HG03060 (cell line): ENCODE data around the gene TSPAN18.

Experiments
- ATAC-seq: cut with Tn5 transposase; IDR thresholded peaks from one replicate; pipeline ENCODE4 v1.9.1; 2021; ENCODE audit warnings: low read depth, moderate number of reproducible peaks; ENCODE audit not compliant: unreplicated experiment

The TSPAN18 gene

DNA sequence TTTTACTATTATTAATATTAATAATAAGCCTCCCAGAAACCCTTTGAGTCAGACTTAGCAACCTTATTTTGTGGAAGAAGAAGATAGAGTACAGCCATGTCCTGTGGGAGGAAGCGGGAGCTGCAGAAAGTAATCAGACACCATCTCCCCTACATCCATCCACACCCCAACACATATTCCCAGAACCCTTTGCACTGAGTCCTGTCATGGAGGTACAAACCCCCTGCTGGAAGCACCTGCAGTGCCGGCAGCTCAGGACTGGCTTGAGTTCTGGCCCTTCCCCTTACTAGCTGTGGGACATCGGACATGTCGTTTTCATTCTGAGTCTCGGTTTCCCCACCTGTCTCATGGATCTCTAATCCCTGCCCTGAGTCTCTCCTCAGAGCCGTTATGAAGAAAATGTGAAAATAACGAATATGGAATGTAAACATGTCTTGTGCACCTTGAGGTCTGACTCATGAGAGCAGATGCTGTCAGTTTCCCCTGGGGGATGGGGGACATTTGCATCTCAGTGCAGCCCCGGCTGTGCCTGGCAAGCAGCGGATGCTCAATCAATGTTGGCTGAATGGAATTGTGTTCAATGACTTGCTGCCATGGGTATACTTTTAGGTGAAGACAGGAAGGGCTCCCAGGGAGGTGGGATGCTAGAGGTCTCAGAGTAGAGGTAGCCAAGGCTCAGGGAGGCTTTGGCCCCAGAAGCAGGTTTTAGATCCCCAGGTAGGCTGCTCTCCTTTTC lies 178.5 kb downstream of the TSPAN18 start:
- ATAC-seq: no peak

DNA sequence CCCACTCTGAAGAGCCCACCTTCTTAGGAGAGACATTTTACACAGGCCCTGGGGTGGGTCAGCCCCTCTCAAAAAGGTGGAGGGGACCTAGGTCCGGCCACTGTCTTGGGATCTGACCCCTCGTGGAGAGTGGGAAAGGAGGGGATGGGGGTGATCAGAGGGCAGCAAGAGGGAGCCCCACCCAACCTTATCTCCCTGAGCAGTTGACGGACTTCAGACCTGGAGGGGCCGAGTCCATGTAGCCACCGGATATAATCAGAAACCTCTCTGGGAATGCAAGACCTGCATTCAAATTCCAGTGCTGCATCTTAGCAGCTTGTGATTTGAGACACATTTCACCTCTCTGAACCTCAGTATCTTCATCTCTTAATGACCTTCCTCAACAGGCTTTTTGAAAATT lies 179.9 kb downstream of the TSPAN18 start:
- ATAC-seq: no peak

GRCh38 chr11:44909557-44909956 lies 182.8 kb downstream of the TSPAN18 start:
- ATAC-seq: no peak

- ATAC-seq: no peak
Observed at GRCh38 chr11:44910591-44910990, 183.8 kb downstream of the TSPAN18 start.

DNA sequence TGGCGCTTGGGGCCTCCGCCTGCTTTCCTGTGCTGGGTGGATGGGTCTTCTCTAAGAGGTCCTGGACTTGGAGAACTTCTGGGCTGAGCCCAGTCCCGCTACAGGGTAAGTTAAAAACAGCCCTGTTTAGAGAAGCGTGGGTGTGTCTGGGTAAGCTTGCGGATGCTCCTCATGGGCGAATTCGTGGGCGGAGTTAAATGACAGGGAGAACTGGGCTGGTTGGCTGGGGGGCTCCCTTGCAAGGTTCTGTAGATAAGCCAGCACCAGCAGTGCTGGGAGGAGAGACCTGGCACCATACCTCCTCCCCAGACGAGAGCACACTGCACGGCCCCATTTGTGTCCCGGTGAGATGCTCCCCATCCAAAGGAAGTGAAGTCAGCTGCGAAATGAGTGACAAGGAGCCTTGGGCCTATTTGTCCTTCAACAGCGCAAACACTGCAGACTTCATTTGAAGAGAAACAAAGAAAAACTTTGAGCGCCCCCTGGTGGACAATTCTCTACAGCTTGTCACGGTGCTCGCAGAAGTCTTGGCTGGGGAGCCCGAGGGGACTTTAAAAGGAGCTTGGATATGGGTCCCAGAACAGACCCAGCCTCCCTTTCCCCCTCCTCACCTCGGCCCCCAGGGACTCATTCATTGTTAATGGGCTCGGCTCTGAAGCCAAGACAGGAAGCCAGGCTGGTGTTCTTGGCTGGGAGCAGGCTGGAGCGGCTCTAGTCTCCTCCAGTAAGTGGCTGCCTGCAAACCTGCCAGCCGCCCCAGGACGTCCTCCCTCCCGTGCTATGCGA lies 184.5 kb downstream of the TSPAN18 start:
- ATAC-seq: no peak

- ATAC-seq: no peak
Observed at GRCh38 chr11:44912270-44912987, 185.7 kb downstream of the TSPAN18 start.

DNA sequence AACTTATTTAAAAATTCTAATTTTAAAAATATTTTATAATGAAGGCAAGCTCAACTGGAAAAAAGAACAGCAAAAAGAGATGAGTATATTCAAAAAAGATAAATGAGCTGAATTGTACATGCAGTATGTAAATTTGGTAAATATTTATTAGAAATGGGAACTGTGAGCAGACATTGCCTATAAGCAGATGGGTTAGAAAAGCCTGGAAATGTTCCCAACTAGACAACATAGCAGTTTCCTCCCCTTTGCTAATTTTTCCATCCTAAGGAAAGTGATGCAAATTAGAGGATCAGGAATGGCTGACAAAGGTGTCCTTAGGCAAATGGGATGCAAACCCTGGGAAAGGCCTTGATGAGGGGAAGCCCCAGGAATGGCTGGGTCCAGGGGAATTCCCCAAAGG lies 186.7 kb downstream of the TSPAN18 start:
- ATAC-seq: no peak

DNA sequence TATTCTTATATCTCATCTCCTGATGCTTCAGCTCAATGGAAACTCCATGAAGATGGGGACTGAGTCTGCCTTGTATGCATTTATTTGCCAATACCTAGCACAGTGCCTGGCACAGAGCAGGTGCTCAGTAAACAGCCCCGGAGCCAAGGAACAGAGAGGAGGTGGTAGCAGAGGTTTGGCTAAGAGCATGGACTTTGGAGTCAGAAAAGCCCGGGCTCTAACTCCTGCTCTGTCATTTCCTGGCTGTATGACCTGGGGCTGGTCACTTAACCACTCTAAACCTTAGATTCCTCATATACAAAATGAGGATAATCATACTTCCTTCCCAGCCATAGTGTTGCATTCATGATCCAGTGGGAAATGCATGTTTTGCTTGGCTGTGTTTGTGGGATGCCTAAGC lies 187.3 kb downstream of the TSPAN18 start:
- ATAC-seq: no peak

GRCh38 chr11:44915004-44915403 lies 188.2 kb downstream of the TSPAN18 start:
- no peak for ATAC-seq

GRCh38 chr11:44915621-44916020 lies 188.9 kb downstream of the TSPAN18 start:
- ATAC-seq: no peak

- no peak for ATAC-seq
Observed at GRCh38 chr11:44916331-44916730, 189.6 kb downstream of the TSPAN18 start.

- ATAC-seq: no peak
Observed at GRCh38 chr11:44916801-44917385, 190.1 kb downstream of the TSPAN18 start.

- no peak for ATAC-seq
Observed at GRCh38 chr11:44917741-44918140, 191.0 kb downstream of the TSPAN18 start.

- no peak for ATAC-seq
Observed at GRCh38 chr11:44920451-44920850, 193.7 kb downstream of the TSPAN18 start.

DNA sequence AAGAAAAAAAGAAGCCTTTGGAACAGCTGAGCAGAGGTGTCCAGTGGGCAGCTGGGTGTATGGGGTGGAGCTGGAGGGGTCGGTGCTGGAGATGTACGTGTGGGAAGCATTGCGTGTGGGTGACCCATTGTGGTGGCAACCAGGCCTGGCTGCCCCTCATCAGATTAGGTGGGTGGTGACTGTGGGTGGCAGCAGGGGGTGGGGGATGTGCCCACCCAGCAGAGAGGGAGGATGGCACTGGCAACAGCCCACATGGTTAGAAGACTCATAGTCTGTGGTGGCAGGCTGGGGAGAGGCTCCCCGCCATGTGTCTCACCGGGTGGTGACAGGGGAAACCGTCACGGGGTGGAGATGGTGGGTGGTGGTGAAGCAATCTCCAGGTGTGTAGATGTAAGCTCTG lies 196.4 kb downstream of the TSPAN18 start:
- ATAC-seq: no peak

DNA sequence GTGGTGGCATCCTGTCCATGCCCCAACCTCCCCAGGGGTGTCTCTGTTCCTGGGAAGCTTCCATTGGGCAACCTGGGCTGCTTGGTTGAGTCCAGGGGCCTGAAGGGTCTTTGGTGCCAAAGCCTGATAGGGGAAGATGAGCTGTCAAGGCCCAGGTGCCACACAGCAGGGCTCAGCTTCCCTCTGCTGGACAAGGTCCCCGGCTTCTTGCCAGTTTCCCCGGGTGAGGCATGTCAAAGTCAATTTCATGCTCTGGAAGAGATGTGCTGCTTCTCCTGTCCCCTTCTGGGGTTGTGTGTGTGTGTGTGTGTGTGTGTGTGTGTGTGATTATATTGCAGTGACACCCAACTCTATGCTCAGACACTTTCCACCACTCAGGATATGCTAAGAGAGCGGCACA lies 197.0 kb downstream of the TSPAN18 start:
- ATAC-seq: no peak

- no peak for ATAC-seq
Observed at GRCh38 chr11:44926036-44926435, 199.3 kb downstream of the TSPAN18 start.

GRCh38 chr11:44927174-44927661 lies 200.5 kb downstream of the TSPAN18 start:
- no peak for ATAC-seq

GRCh38 chr11:44928144-44928543 lies 201.4 kb downstream of the TSPAN18 start:
- ATAC-seq: no peak

GRCh38 chr11:44928816-44929215 lies 202.1 kb downstream of the TSPAN18 start:
- ATAC-seq: no peak
